ENCODE measurements around the gene BCAR3.

DNA sequence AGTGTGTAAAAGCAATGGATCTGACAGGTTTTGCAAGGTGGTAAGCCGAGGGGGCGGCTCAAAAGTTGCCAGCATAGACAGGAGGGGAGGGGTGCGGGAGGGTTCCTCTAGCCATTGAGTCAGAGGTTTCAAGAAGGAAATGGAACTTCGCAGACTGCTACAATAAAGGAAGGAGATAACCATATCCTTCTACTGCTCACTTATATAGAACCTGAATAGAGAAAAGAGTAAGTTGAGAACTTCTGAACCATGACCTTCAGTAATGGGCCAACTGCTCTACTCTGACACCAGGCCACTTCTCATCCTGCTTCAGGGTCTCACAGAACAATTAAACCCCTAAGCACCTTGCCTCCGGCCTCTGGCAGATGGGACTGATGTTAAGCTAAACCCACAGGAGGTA, 26.3 kb upstream of the BCAR3 start:
- no peak for TF ChIP-seq POLR2A (IDR thresholded peaks at IDR 0.05)
- TF ChIP-seq, protein P1, sequence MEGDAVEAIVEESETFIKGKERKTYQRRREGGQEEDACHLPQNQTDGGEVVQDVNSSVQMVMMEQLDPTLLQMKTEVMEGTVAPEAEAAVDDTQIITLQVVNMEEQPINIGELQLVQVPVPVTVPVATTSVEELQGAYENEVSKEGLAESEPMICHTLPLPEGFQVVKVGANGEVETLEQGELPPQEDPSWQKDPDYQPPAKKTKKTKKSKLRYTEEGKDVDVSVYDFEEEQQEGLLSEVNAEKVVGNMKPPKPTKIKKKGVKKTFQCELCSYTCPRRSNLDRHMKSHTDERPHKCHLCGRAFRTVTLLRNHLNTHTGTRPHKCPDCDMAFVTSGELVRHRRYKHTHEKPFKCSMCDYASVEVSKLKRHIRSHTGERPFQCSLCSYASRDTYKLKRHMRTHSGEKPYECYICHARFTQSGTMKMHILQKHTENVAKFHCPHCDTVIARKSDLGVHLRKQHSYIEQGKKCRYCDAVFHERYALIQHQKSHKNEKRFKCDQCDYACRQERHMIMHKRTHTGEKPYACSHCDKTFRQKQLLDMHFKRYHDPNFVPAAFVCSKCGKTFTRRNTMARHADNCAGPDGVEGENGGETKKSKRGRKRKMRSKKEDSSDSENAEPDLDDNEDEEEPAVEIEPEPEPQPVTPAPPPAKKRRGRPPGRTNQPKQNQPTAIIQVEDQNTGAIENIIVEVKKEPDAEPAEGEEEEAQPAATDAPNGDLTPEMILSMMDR (IDR thresholded peaks at IDR 0.05) = no peak
- no peak for TF ChIP-seq POLR2AphosphoS5 (IDR thresholded peaks at IDR 0.05)
